HCT116 (cell line): ENCODE measurements around the gene SECISBP2. TPM values are rescaled to one million over a fixed set of nuclear protein-coding genes. Genes with fewer than 3 reads are reported as not detected.

Experiments used
- ATAC-seq: fragments of 200-7000 bp; cut with Tn5 transposase; 2 replicates; pipeline ENCODE4 v1.9.1; 2020; ENCODE audit warnings: mild to moderate bottlenecking, moderate library complexity
- BruUV-seq: library from RNA; stranded (reverse); fragments of 400-500 nt; replicated peaks from 2 replicates; lab custom pipeline; 2021; lab: Mats Ljungman, UMichigan
- CTCF ChIA-PET: fragments of 300-600 bp; sonication (Branson Sonifier 250); formaldehyde crosslinking; loops from one replicate; lab custom pipeline; 2021; ENCODE audit warnings: antibody characterized with exemption; lab: Charles Lee
- POLR2A ChIA-PET: fragments of 300-600, 350-600 bp; sonication (Branson Sonifier 250); formaldehyde crosslinking; loops from one replicate; lab custom pipeline; 2021; ENCODE audit warnings: antibody characterized with exemption; lab: Charles Lee
- RAD21 ChIA-PET, 2 experiments: fragments of 300-600 bp; sonication (Branson Sonifier 250); formaldehyde crosslinking; loops; one replicate each; lab custom pipeline; 2023; ENCODE audit warnings: low total read pairs in 2 of 2; ENCODE audit not compliant: uncharacterized antibody in 2 of 2, unreplicated experiment in 2 of 2, low non-redundant PET in 1 of 2; lab: Charles Lee
- DNase-seq: peaks from one replicate; pipeline ENCODE4 v3.0.0-alpha.2; 2010; ENCODE audit warnings: low read depth, low spot score
- H2AFZ ChIP-seq: fragments of 200-600 bp; shearing (Covaris generic), sonication (generic); 2 replicates; pipeline ENCODE4 v1.6.1; 2017; ENCODE audit warnings: low read depth, mixed run types, mixed read lengths, antibody characterized with exemption, low read length; ENCODE audit not compliant: poor library complexity, severe bottlenecking
- H3K27ac ChIP-seq: 2 replicates; pipeline ENCODE4 v1.5.1; 2012; ENCODE audit warnings: low read depth, low read length
- H3K27me3 ChIP-seq: fragments of 200-600 bp; sonication (generic); 2 replicates; pipeline ENCODE4 v1.6.1; 2016; ENCODE audit warnings: mixed run types, low read length, mixed read lengths; ENCODE audit not compliant: insufficient read depth
- H3K36me3 ChIP-seq, 2 experiments: fragments of 200-500 bp in 1 of 2; fragments of 200-600 bp in 1 of 2; sonication (Bioruptor generic) in 1 of 2; sonication (generic) in 1 of 2; 2 replicates each; pipeline versions ENCODE4 v1.5.1 to v1.6.1; 2014 to 2016; ENCODE audit warnings: low read length in 2 of 2, inconsistent platforms in 1 of 2, mixed read lengths in 1 of 2, mixed run types in 1 of 2; ENCODE audit not compliant: insufficient read depth in 2 of 2, control insufficient read depth in 1 of 2
- H3K4me1 ChIP-seq, 2 experiments: fragments of 200-600 bp in 1 of 2; sonication (generic) in 1 of 2; 2 replicates each; pipeline versions ENCODE4 v1.5.1 to v1.6.1; 2012 to 2017; ENCODE audit warnings: low read length in 2 of 2, inconsistent platforms in 1 of 2, mild to moderate bottlenecking in 1 of 2, mixed read lengths in 1 of 2, mixed run types in 1 of 2, moderate library complexity in 1 of 2; ENCODE audit not compliant: insufficient read depth in 2 of 2, control insufficient read depth in 1 of 2
- H3K4me2 ChIP-seq: fragments of 200-600 bp; sonication (generic); 2 replicates; pipeline ENCODE4 v1.6.1; 2017; ENCODE audit warnings: mixed run types, low read length, mixed read lengths
- H3K4me3 ChIP-seq, 2 experiments: fragments of 200-600 bp in 1 of 2; sonication (generic) in 1 of 2; replicated peaks in 1 of 2; 2 replicates each; pipeline ENCODE4 v1.5.1; 2011 to 2016; ENCODE audit warnings: low read length in 2 of 2, control low read depth in 1 of 2, low read depth in 1 of 2, mild to moderate bottlenecking in 1 of 2, mixed read lengths in 1 of 2, mixed run types in 1 of 2
- H3K79me2 ChIP-seq: fragments of 200-600 bp; sonication (generic); 2 replicates; pipeline ENCODE4 v1.6.1; 2017; ENCODE audit warnings: mild to moderate bottlenecking, mixed run types, low read length, moderate library complexity, mixed read lengths; ENCODE audit not compliant: insufficient read depth
- H3K9ac ChIP-seq: fragments of 200-600 bp; sonication (generic); 2 replicates; pipeline ENCODE4 v1.6.1; 2016; ENCODE audit warnings: low read length, mixed read lengths
- H3K9me2 ChIP-seq: fragments of 200-600 bp; sonication (generic), shearing (Covaris generic); 2 replicates; pipeline ENCODE4 v1.6.1; 2017; ENCODE audit warnings: mixed run types, mild to moderate bottlenecking, moderate library complexity; ENCODE audit not compliant: insufficient read depth
- H3K9me3 ChIP-seq, 2 experiments: fragments of 200-500 bp in 1 of 2; fragments of 200-600 bp in 1 of 2; sonication (Bioruptor generic) in 1 of 2; sonication (generic) in 1 of 2; 2 replicates each; pipeline ENCODE4 v1.6.1; 2014 to 2017; ENCODE audit warnings: low read length in 2 of 2, mixed read lengths in 2 of 2, inconsistent platforms in 1 of 2, low read depth in 1 of 2, mild to moderate bottlenecking in 1 of 2, mixed run types in 1 of 2, moderate library complexity in 1 of 2; ENCODE audit not compliant: control insufficient read depth in 1 of 2, insufficient read depth in 1 of 2
- H4K20me1 ChIP-seq: fragments of 200-600 bp; sonication (generic), shearing (Covaris generic); 2 replicates; pipeline ENCODE4 v1.6.1; 2017; ENCODE audit warnings: mixed run types, mild to moderate bottlenecking, moderate library complexity; ENCODE audit not compliant: insufficient read depth
- CBX3 ChIP-seq: IDR thresholded peaks from 2 replicates; pipeline ENCODE4 v1.6.1; 2012; ENCODE audit warnings: low read depth
- EGR1 ChIP-seq: IDR thresholded peaks from 2 replicates; pipeline ENCODE4 v1.6.1; 2012; ENCODE audit warnings: low read depth
- EZH2phosphoT487 ChIP-seq: fragments of 200-600 bp; IDR thresholded peaks from 2 replicates; pipeline ENCODE4 v1.6.1; 2018; ENCODE audit warnings: antibody characterized with exemption, borderline replicate concordance
- JUND ChIP-seq: IDR thresholded peaks from 2 replicates; pipeline ENCODE4 v1.6.1; 2012
- POLR2A ChIP-seq: IDR thresholded peaks from 2 replicates; pipeline ENCODE4 v1.7.0; 2011; ENCODE audit warnings: borderline replicate concordance; ENCODE audit not compliant: insufficient read depth, insufficient read length; ENCODE audit errors: extremely low read depth
- POLR2AphosphoS5 ChIP-seq: IDR thresholded peaks from 2 replicates; pipeline ENCODE4 v1.6.1; 2011; ENCODE audit warnings: mild to moderate bottlenecking, low read depth, low read length, moderate library complexity
- SIN3A ChIP-seq: IDR thresholded peaks from 2 replicates; pipeline ENCODE4 v1.6.1; 2012; ENCODE audit warnings: low read depth
- SP1 ChIP-seq: IDR thresholded peaks from 2 replicates; pipeline ENCODE4 v1.6.1; 2012; ENCODE audit warnings: low read depth
- SRF ChIP-seq: IDR thresholded peaks from 2 replicates; pipeline ENCODE4 v1.6.1; 2012; ENCODE audit warnings: low read depth
- TCF7L2 ChIP-seq: IDR thresholded peaks from 2 replicates; pipeline ENCODE4 v1.7.0; 2011; ENCODE audit warnings: borderline replicate concordance, inconsistent platforms; ENCODE audit not compliant: insufficient read depth, insufficient read length; ENCODE audit errors: extremely low read depth
- YY1 ChIP-seq: IDR thresholded peaks from 2 replicates; pipeline ENCODE4 v1.6.1; 2011; ENCODE audit warnings: low read length, low read depth, moderate library complexity, mild to moderate bottlenecking; ENCODE audit not compliant: insufficient replicate concordance; ENCODE audit errors: extremely low read depth
- intact Hi-C: fragments of 100-400 bp; cut with micrococcal nuclease; formaldehyde crosslinking; loops from 2 replicates; pipeline ENCODE4 v1.10.0; 2022
- total RNA-seq: library from RNA; stranded (reverse); gene quantifications from one replicate; pipeline ENCODE4 v1.2.1, GENCODE V29; 2021; ENCODE audit not compliant: unreplicated experiment
- TF ChIP-seq, protein P1 (sequence below), 3 experiments: fragments of 200-600 bp in 1 of 3; sonication (generic) in 1 of 3; IDR thresholded peaks in 2 of 3; conservative IDR thresholded peaks in 1 of 3; 2 replicates each; pipeline ENCODE4 v1.5.1; 2012 to 2017; ENCODE audit warnings: low read depth in 2 of 3, low read length in 2 of 3, antibody characterized with exemption in 1 of 3, borderline replicate concordance in 1 of 3, control low read depth in 1 of 3, mild to moderate bottlenecking in 1 of 3, mixed read lengths in 1 of 3, mixed run types in 1 of 3, moderate library complexity in 1 of 3; ENCODE audit not compliant: insufficient read depth in 1 of 3
- TF ChIP-seq, protein P2 (sequence below): IDR thresholded peaks from 2 replicates; pipeline ENCODE4 v1.6.1; 2012

Gene SECISBP2
- total RNA-seq, 1 experiment from 2014 or later = 41.6 TPM

DNA sequence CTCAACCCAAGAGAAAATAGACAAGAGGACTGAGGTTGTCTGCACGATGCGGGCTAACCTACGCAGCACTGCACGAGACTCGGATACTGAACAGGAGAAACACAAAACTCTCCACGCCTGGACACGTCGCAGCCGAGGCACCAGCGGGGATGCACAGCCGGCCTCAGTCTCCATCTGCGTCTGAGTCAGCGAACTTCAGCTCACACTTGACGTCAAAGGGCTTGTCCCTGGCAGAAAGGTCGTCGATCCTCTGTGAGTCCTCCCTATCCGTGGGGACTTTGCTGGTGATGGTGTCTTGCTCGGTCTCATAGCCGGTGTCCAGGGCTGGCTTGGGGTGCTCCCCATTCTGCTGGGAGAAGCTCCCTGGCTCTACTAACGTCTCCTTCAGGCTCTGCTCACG is 60.2 kb downstream of the SECISBP2 start:
- Histone ChIP-seq H3K9me2 (no peaks in the 10 kb centered on the region), H3K79me2 (no peaks in the 10 kb centered on the region), H3K9me3 (no peaks in the 10 kb centered on the region), H3K27me3 (no peaks in the 10 kb centered on the region), H3K36me3 (peaks cover 0 to 3% of the 10 kb centered on the region in 2 experiments; a peak in 2 of 4 replicates), H3K9ac (no peak overlapping the region), H3K4me2 (no peak overlapping the region), H3K4me1 (no peaks in the 10 kb centered on the region), H3K27ac (no peak overlapping the region), H3K4me3 (no peak overlapping the region), H2AFZ (no peak overlapping the region), H4K20me1 (no peaks in the 10 kb centered on the region)
- no TSS peak for BruUV-seq
- no peak for TF ChIP-seq POLR2A
- TF ChIP-seq, protein P1, sequence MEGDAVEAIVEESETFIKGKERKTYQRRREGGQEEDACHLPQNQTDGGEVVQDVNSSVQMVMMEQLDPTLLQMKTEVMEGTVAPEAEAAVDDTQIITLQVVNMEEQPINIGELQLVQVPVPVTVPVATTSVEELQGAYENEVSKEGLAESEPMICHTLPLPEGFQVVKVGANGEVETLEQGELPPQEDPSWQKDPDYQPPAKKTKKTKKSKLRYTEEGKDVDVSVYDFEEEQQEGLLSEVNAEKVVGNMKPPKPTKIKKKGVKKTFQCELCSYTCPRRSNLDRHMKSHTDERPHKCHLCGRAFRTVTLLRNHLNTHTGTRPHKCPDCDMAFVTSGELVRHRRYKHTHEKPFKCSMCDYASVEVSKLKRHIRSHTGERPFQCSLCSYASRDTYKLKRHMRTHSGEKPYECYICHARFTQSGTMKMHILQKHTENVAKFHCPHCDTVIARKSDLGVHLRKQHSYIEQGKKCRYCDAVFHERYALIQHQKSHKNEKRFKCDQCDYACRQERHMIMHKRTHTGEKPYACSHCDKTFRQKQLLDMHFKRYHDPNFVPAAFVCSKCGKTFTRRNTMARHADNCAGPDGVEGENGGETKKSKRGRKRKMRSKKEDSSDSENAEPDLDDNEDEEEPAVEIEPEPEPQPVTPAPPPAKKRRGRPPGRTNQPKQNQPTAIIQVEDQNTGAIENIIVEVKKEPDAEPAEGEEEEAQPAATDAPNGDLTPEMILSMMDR (IDR thresholded peaks at IDR 0.05 in 2 of 3, conservative IDR thresholded peaks at IDR 0.05 in 1 of 3; ENCODE audit: borderline replicate concordance in 1 of 3, insufficient read depth in 1 of 3, low read depth in 2 of 3, low read length in 2 of 3) = no peak
- TF ChIP-seq, protein P2, sequence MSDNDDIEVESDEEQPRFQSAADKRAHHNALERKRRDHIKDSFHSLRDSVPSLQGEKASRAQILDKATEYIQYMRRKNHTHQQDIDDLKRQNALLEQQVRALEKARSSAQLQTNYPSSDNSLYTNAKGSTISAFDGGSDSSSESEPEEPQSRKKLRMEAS = no peak
- no peak for TF ChIP-seq EZH2phosphoT487
- TF ChIP-seq SIN3A = no peak
- ATAC-seq (no peak), DNase-seq (no peak)
- intact Hi-C loops = no loop called here
- CTCF ChIA-PET = no interaction called here
- RAD21 ChIA-PET = no interaction called here
- POLR2A ChIA-PET = no interaction called here

DNA sequence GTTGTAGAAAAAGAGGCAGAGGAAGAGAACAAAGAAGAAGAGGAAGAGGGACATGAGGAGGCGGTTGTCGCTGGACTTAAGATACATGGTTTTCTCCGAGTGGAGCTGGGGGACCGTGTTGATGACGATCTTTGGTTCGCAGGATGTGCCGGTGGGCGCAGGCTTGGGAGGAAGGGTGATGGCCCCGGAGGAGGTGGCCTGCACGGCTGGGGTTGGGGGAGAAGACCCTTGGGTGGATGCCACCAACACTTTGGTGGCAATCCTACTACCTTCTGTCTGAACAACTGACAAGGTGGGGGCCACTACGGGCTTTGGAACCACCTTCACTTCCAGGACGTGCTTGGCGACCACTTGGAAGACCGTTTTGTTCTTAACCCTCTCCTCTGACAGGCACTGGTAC is 60.7 kb downstream of the SECISBP2 start:
- Histone ChIP-seq H2AFZ (no peak overlapping the region), H3K79me2 (no peaks in the 10 kb centered on the region), H3K4me1 (no peaks in the 10 kb centered on the region), H3K4me3 (no peak overlapping the region), H3K9ac (no peak overlapping the region), H3K4me2 (no peak overlapping the region), H3K36me3 (peaks cover 0 to 3% of the 10 kb centered on the region in 2 experiments; a peak in 2 of 4 replicates), H3K27me3 (no peaks in the 10 kb centered on the region), H3K9me2 (no peaks in the 10 kb centered on the region), H4K20me1 (no peaks in the 10 kb centered on the region), H3K27ac (no peak overlapping the region), H3K9me3 (no peaks in the 10 kb centered on the region)
- TSS peak; percentile 25 for BruUV-seq
- DNase-seq (no peak), ATAC-seq (no peak)
- RAD21 ChIA-PET = no interaction called here
- intact Hi-C loops = no loop called here
- CTCF ChIA-PET = no interaction called here
- POLR2A ChIA-PET = no interaction called here
- no peak for TF ChIP-seq SP1
- no peak for TF ChIP-seq EZH2phosphoT487
- TF ChIP-seq EGR1 = no peak
- TF ChIP-seq, protein P1 (IDR thresholded peaks at IDR 0.05 in 2 of 3, conservative IDR thresholded peaks at IDR 0.05 in 1 of 3; ENCODE audit: borderline replicate concordance in 1 of 3, insufficient read depth in 1 of 3, low read depth in 2 of 3, low read length in 2 of 3) = no peak
- no peak for TF ChIP-seq SRF
- no peak for TF ChIP-seq JUND
- TF ChIP-seq YY1 = no peak
- TF ChIP-seq POLR2AphosphoS5 = no peak
- no peak for TF ChIP-seq CBX3
- no peak for TF ChIP-seq POLR2A
- TF ChIP-seq SIN3A = no peak
- TF ChIP-seq, protein P2 = no peak
- TF ChIP-seq TCF7L2 = no peak
